GM19193 (cell line): ENCODE measurements around the gene AGBL4.

ENCODE experiments used
- POLR2A ChIP-seq: IDR thresholded peaks from 4 replicates; pipeline ENCODE4 v1.6.1; 2011; ENCODE audit not compliant: insufficient read depth, insufficient read length; ENCODE audit errors: extremely low read depth

The AGBL4 gene

DNA sequence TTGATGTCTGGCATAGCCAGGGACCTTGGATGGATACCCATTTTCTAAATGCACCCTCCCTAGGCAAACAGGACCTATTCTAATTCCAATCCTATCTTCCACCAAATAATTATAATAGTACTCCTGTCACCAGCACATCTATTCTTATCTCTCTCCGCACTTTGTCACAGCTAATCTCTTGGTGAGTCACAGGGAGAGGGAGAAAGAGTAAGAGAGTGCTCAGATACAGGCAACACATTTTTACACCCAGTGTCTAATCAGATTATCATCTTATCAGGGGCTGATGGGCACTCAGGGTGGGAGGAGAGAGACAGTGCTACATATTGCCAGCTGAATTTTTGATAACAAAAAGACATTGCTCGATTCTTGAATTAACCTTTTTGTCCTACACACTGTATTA is 972.1 kb downstream of the AGBL4 start:
- TF ChIP-seq POLR2A: no peak

DNA sequence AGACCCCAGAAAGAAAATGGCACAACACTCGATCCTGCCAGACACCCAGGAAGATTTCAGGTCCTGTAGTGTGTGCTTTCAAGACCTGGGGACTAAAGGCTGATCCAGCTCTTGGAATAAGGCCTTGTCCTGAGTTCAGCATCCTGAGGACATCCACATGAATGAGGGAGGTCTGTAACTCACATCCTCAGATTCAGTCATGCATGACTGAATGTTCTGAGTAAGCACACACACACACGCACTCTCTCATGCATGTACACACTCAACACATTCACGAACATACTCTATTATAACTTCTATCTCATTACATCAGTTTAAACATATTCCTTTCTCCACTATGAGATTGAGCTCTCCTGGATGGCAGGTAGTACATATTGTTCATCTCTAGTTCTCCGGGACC is 973.7 kb downstream of the AGBL4 start:
- no peak for TF ChIP-seq POLR2A

DNA sequence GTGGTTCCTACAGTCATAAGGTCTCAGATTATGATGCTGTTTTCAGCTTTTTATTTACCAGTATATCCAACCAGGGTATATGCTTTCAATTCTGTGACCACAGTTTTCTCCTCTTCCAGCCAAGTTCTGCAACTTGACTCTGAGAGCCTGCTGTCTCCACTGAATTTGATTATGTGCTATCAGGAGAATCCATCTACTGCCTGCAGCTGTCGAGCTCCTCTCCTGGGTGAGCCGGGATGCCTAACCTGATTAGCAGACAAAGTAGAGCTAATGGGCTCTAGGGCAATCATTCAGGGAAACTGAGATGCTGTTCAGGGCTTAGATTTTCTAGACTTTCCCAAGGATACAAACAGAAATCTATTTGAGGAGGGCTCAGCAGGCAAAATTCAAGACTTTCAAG is 975.6 kb downstream of the AGBL4 start:
- no peak for TF ChIP-seq POLR2A

DNA sequence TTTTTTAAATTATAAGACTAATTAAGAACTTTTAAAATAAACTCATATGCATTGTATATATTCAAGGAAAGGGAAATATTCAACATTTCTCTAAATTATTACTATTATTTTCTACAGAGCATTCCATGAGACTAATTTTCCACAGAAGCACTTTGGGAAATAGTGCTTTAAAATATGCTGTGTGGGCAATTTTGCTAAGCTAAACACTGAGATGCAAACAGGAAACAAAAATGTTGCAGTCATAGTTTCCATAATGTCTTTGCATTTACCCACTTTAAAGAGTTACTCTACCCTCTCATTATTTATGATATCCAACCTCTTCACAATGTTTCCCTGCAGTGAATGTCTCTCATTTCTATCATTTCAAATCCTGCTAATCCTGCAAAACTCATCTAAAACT is 977.4 kb downstream of the AGBL4 start:
- no peak for TF ChIP-seq POLR2A

DNA sequence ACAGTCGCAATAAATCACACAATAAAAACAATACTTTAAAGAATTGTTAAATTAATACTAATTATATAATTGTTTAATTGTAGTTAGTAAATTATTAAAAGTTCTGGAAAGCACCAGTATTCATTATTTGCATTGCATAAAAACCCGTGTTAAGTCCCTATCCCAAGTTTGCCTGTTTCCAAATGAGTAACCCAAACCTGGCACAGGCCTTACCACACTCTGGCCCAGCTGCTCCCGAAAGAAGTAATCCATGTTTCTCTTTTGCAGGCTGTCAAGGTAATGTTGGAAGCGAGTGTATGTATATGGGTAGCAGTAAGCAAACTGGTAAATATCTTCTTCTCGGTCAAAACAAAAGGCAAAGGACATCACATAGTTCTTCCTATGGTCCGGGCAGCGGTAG is 978.4 kb downstream of the AGBL4 start:
- TF ChIP-seq POLR2A: no peak

DNA sequence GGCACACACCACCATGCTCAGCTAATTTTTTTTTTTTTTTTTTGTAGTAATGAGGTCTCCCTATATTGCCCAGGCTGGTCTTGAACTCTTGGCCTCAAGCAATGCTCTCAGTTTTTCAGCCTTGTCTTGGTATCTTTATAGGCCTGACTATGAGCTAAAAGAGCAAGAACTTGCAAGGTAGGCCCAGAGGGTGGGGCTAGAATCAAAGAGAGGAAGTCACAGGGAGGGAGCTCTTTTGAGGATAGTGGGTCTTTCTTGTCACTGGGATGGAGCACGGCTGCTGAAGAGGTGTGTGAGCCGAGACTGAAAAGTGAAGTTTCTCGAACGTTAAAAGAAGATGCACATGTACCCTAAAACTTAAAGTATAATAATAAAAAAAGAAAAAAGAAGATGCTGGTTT is 987.1 kb downstream of the AGBL4 start:
- TF ChIP-seq POLR2A: no peak

DNA sequence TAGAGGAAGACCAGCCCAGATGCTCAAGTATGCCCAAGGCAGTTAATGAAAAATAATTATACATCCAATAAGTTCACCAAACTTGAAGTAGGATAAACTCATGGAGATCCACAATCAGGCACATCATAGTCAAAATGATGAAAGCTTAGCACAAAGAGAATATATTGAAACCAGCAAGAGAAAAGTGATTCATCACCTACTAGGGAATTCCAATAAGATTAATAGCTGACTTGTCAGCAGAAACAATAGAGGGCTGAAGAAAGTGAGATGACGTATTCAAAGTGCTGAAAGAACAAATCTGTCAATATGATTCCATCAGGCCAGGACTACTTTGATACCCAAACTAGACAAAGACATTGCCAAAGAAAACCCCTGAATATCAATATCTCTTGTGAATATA is 995.4 kb downstream of the AGBL4 start:
- no peak for TF ChIP-seq POLR2A

DNA sequence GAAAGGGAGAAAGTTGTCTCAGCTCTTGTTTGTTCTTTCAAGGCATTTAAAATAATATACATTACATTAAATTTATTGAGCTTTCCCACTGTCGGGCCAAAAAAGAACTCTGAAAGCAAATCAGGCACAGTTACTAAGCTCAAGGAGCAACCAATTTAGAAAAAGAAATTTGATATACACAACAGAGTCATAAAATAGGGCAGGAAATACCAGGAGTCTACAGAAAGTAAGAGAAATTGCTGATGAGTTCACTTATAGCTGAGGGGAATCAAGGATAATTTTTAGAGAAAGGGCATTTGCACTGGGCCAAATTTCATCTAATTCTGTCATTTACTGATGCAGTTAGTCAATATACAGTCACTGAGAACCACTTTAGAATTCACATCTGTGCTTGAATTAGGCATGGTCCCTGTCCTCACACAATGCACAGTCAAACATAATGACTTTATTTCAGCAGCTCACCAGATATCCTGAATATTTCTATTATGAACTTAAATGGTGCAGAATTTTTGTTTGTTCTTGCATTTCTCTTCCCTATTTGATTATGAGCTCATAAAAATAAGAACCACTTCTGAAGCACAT is 997.4 kb downstream of the AGBL4 start:
- TF ChIP-seq POLR2A: no peak

DNA sequence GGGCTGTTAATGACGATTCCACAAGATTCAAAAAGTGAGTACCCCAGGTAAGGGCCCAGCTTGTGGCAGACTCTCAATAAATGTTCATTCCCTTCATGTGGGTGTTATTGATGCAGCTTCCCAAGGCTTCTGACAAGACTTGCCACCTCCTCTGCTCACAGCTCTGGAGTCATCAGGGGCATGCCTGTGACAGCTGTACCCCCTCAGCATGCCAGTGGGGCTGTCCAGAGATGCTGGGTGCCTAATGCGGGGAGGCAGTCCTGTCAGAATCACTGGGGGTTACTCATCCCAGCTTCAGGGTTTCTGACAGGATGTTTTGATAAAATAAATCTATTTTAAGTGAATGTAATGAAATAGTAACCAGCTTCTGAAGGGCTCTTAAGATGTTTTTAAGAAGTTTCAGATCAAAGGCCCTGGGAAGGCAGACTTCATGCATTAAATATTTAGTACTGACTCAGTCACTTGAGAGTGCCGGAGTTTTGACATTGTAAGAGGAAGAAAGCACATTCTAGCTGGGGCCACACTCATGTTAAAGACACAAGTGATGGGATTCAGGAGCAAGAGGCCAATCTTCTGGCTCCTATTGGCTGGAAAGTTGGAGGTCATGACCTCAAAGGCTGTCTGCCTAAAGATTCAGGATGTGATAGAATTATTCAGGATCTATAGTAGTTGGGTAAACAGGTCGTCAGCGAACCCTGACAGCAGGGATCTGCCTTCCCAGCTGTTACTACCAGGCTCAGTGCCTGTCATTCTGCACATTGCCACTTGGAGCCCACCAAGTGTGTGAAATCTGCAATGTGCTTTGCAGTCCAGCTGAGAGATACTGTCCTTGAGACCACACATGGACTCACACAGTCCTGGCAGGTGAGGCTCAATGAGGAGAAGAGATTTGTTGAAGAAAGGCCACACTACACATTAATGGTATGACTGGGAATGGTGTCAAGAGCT is 1007.5 kb downstream of the AGBL4 start:
- TF ChIP-seq POLR2A: no peak

DNA sequence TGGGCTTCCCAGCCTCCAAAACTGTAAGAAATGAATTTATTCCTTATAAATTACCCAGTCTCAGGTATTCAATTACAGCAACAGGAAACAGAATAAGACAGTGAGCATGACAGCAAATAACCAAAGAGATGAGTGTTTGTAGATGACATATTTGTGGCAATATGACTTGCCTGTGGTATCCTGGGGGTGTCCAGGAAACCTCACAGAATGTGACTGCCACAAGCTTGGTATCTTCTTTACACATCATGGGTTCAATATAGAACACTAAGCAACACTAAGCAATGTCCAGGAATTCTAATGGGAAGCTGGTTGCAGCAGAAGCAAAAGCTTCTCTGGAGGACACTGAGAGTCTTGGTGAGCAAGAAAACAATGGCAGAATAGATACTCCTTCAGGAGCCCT is 1010.7 kb downstream of the AGBL4 start:
- TF ChIP-seq POLR2A: no peak

DNA sequence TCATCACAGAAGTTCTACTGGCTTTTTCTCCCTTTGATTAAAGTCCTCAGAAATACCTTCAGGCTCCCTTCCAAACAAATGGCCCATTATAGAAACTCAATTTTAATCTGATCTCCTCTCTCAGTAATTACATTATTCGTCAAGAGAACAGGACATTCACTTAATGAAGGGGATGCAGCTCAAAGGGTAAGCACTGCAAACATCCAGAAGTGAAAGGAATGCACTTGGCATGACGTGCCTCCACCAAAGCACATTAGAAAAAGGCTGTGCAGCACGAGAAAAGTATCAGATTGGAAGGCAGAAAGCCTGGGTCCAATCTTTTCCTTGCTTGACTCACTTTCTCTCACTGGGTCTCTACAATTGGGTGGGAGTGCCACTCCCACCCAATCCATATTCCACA is 1024.4 kb downstream of the AGBL4 start:
- no peak for TF ChIP-seq POLR2A

DNA sequence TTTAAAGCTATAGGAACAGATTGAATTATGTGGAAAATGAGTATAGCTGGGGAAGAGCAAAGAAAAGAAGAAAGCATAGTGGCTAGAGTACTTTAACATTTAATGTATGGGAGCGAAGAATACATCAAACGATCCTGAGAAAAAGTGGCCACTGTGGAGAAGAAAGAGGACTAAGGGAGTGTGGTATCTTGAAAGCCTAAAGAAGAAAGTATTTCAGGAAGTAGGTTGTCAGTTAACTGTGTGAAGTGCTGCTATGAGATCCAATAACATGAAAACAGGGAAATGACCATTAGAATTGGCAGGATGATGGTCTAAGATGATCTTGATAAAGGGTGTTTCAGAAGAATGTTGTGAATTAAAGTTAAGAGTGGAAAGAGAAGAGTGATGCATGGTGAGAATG is 1027.4 kb downstream of the AGBL4 start:
- TF ChIP-seq POLR2A: no peak

DNA sequence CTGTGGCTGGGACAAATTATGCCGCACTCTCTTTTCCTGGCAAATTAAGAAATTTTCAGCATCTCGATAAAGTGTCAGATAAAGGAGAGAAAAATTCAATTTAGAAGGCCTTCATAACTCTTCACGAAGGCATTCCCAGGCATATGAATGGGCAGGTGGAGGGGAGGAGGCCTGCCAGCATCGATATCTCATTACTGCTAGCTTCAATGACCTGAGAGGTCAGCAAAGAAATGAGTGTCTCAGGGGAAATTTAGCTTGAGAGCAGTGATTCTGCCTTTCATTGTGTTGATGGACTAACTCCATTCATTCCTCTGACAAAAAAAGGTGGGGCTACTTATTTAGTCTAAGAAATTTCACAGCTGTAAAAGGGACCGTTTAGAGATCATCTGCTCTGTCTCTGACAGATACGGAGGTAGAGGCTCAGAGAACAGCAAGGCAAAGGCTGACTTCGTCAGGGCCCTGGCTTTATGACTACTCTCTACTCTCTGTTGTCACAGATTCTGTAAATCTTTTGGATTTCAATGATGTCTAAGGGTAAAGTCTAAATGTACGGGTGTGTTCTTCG is 1035.0 kb downstream of the AGBL4 start:
- TF ChIP-seq POLR2A: no peak

DNA sequence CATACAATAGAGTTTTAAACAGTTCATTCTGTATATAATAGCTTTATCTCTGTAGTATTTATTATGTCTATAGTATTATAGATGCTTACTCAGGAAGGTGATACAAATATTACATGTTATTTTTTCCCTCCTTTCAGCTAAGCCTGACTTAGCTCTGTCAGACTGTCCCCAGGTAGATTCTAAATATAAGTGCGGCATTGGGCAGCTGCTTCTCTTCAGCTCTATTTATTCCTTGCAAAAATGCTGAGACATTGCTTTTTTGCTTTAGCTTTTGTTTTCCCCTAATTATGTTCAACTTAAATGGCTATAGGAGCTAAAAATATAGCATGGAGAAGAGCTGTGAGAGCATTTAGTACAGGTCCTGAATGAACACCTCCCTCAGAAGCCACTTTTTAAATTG is 1043.8 kb downstream of the AGBL4 start:
- no peak for TF ChIP-seq POLR2A

DNA sequence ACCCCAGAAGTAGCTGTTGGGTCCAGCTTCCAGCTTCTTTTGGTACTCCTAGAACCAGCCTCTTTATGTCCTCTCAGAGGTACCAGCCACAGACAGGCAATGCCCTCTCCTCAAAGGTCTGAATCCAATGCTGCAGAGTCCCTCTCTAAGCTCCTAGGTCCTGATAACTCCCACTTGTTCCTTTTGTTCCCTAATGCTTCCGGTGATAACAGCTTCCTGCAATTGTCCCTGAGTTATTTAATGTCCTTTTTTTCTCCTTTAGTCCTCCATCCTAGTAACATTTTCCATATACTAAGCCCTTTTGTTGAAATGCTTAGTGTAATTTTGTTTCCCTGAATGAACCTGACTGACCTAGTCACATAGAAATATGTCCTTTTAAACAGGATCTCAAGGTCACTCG is 1045.3 kb downstream of the AGBL4 start:
- TF ChIP-seq POLR2A: no peak

DNA sequence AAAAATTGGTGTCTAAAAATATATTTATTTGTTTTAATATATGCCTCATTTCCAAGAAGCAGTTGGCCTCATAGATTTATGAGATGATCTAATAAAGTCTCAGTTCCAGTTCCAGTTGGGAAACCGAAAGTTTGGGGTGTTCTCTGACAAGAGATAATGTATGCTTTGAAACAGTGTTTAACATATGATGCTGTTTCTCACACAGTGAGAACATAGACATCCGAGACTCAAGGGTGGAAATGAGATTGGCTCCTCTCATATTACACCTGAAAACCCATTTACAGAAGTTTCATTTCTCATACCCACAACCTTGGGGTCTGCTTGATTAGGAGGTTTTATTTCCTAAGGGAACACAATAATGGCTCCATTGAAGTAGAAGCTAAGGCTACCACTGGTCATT is 1046.5 kb downstream of the AGBL4 start:
- TF ChIP-seq POLR2A: no peak

DNA sequence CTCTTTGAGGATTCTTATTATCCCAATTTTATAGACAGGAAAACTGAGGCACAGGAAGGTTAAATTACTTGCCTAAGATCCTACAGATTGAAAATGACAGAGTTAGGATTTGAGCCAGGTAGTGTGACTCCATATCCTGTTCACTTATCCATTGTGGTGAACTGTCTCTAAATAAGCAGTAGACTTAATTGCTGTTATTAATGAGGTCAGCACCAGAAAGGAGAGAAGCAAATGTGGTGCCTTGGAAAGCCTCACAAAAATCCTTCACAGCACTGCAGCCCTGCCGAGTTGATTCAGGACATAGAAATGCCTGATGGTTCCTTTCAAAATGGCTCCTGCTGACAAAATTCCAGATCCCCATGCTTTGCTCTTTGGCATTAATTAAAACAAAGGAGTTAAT is 1053.8 kb downstream of the AGBL4 start:
- no peak for TF ChIP-seq POLR2A

DNA sequence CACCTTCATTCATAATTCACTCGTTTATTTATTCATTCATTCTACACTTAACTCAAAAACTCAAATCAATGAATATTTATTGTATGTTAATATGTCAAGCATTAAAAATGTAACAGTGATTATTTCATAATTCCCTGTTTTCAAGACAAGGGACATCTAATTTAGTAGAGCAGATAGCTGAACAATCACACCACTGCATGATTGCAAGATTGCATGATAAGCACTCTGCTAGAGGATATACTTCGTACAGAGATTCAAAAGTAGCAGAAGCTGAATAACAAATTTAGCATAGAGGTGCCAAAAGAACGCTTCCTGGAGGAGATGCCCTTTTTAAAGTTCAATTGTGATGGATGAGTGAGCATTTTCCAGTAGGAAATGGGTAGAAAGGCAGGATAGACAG is 1056.4 kb downstream of the AGBL4 start:
- TF ChIP-seq POLR2A: no peak
